NCI-H2171 (cell line): ENCODE results near the gene CELSR1.
"Not testable (repeated sequence)": the region's sequence is repeated elsewhere in the genome, so short reads cannot be mapped to it uniquely, and the experiment has no call there.

Source experiments
- DNase-seq: peaks from one replicate; lab custom pipeline; 2025; lab: John Stamatoyannopoulos, UW

The CELSR1 gene

DNA sequence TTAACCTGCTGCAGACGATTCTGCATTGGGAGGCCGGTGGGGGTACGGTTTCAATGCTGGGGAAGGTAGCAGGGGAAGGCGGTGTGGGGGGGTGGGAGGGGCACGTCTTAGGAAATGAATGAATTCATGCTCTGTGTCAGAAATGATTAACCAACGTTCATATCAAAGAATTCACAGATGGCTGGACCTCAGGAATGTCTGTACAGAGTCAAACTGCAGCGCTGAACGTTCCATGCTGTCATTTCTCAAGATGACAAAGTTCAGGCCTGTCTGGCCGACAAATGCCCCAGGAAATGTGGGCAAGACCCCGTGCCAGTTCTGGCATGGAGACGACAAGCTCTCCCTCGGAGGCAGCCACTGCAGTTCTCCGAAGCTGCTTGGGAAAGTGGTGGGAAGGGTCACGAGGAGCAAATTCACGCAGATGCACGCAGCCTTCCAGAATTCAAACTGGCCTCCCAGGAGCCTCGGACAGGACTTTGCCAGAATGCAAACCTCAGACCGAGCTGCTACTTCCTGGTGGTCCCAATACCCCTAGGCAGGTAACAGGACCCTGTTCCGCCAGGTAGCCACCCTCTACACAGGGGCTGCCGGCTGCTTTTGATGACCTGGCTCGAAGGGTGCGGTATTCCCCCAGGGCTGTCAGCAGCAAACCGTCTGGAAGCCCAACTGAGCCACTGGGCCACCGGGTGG lies 120.4 kb downstream of the CELSR1 start:
- DNase-seq = no peak

GRCh38 chr22:46416520-46416871 lies 120.9 kb downstream of the CELSR1 start:
- DNase-seq = no peak

GRCh38 chr22:46415776-46416519 lies 121.5 kb downstream of the CELSR1 start:
- DNase-seq = no peak

DNA sequence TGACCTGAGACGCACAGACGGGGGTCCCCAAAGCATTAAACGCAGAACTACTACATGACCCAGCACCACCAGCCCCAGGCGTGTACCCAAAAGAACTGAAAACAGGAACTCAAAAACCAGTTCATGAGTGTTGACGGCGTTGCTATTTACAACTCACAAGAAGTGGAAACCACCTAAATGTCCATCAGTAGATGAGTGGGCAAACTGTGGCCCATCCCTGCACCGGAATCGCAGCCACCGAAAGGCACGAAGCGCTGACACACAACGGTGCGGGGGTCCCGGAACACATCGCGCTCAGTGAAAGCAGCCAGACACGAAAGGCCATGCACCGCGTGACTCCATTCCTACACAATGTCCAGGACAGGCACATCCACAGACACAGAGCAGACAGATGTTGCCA lies 122.7 kb downstream of the CELSR1 start:
- DNase-seq = no peak

GRCh38 chr22:46413725-46414379 lies 123.6 kb downstream of the CELSR1 start:
- no peak for DNase-seq

DNA sequence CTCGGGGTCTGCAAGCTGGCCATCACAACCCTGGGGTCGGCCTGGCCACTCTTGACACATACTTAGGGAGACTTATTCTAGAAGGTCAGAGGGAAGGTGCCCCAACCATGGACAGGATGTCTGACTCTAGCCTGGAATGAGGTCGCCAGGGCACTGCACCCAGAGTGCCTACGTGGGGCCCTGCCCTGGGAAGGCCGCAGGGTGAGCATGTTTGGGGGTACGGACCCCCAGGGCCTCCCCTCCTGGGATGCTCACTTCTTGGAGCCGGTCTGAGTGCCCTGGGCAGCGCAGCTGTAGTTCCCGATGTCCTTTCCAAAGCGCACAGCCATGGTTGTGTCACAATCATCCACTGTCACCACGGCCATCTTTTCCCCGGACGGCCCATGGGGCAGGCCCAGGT lies 126.1 kb downstream of the CELSR1 start:
- DNase-seq = no peak

GRCh38 chr22:46410291-46410808 lies 127.1 kb downstream of the CELSR1 start:
- DNase-seq = no peak

DNA sequence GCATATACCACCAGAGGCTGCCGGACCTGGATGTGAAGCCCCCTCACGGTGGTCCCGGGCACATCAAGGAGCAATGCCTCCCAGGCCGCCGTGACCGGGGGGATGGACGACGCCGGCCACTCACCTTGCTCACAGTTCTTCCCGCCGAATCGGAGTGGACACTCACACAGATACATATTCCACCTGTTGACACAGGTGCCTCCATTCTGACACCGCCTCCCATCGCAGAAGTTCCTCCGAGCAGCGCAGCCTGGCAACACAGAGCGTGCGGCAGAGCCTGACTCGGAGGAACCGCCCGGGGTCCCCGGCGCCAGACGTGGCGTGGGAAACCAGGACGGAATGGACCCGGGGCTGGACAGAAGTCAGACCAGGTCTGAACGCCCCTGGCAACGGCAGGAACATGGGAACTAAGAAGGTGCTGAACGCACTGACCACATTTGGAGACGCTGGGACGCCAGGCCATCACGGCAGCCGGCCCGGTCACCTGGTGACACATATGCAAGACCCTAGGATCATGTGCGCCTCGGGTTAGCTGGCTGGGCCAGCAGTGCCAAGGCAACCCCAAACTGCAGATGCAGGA lies 127.7 kb downstream of the CELSR1 start:
- no peak for DNase-seq

DNA sequence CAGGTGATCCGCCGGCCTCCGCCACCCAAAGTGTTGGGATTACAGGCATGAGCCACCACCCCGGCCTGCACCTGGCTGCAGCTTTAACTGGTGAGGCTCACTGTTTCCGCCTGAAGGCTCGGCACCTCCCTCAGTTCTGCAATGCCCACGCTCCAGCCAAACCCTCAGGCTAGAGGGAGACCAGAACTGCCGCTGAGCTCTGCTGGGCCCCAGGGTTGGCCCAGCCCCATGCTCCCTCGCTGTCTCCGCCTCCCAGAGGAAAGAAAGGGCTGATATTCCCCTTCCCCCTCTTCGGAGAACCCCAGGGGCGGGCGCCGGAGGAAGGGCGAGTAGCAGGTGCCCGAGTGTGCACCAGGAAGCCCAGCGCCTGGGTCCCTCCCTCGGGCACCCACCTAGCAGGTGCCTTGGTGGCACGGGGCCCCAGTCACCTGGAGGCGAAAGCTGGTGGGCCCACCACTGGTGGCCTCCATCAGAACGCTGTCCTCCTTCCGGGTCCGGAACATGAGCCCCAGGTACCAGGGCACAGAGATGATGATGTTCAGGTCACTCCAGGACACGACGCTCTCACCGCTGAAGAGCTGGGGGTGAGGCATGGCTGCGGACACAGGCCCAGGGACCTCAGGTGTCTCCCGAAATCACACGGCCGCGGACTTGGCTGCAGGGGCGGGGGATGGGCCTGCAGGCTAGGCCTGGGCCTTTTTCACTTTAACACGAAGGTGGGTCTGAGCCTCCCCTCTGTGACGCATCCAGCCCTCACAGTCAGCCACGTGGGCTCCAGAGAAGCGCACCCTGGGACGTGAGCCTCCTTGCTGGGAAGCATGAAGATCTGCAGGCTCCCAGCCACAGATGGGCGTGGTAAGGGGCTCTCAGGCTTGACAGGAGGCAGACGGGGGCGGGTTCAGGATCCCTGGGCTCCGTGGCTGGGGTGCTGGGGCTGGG lies 128.6 kb downstream of the CELSR1 start:
- no peak for DNase-seq

GRCh38 chr22:46407748-46408147 lies 129.7 kb downstream of the CELSR1 start:
- DNase-seq = no peak

DNA sequence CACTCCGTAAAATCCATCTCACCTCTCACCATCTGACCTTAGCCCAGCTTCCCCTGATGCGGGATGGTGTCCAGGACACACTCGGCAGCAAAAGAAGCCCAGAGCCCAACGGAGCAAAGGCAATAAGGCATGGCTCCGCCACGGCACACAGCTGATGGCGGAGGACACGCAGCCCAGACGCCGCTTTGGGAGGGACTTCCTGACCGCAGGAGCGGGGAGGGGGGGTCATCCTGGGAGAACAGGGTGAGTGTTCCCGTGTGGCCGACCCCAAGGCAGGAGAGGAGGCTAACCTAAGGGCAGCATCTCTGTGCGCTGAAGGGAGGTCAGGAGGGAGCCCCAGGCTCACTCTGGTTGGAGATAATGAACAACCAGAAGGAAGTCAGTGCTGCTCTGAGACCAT lies 130.6 kb downstream of the CELSR1 start:
- DNase-seq = no peak

DNA sequence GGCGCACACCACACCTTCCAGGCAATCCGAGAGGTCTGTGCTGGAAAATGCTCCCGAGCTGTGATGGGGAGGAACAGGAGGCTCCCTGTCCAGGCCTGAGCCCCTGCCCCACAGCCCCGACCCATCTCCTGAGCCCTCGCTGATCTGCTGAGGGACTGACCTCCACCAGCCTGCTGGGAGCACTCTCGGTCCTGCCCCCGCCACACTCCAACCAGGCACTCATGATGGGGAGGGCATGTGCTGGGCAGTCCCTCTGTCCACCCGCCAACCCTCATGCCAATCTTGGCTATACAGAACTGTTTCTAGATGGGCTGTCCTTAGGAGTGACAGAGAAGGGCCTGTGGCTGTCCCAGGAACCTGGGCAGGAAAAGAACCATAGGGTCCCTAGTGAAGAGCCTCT lies 131.1 kb downstream of the CELSR1 start:
- DNase-seq = no peak

DNA sequence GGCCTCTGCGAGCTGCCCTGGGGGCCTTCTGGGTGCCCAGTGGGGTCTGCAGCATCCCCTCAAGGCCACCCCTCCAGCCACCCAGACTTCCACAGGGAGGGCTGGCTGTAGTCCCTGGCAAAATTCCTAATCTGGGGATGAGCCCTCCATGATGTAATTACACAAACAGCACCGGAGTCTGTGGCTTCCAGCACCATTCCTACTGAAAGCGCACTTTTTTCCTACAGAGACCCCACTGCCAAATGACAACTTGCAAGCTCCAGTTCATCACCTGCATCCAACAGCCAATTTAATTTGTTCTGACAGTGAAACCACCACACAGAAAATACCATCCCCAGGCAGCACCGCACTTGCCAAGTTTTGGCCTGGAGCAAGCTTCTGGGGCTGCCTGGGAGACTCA lies 131.5 kb downstream of the CELSR1 start:
- no peak for DNase-seq

GRCh38 chr22:46403880-46404279 lies 133.5 kb downstream of the CELSR1 start:
- DNase-seq = not testable (repeated sequence)

- DNase-seq = no peak
Observed at GRCh38 chr22:46402505-46402904, 134.9 kb downstream of the CELSR1 start.

- no peak for DNase-seq
Observed at GRCh38 chr22:46401370-46401769, 136.1 kb downstream of the CELSR1 start.

DNA sequence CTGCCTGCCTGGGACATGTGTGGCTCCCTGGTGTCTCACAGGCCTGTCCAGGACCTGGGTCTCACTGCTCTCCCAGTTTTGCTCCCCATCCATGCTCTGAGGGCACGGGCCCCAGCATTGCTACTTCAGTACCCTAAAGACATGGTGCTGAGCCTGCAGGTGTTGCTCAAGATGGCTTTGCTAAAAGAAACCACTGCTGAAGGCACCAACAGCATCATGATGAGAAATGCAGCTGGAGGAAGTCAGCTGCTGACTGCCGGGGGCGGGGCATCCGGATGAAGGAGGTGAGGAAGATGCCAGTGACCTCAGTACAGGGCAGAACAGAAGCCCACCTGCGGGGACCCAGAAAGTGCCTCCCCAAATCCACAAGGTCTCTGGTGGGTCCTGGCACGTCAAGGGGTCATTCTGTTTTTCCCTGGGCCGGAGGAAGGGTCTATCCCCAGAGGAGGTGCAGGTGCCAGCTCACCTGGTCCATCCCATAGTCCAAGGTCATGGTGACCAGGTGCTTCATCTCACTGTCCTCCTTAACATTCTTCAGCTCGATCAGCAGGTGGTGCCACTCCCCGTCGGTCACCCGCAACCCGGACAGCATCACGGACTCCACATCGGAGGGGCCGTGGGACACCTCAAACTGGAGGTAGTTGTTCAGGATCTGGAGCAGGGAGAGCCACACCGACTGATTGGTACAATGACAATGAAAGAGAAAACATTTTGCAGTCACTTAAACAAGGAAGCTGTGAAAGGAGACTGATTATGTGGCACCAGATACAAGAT lies 138.0 kb downstream of the CELSR1 start:
- no peak for DNase-seq

DNA sequence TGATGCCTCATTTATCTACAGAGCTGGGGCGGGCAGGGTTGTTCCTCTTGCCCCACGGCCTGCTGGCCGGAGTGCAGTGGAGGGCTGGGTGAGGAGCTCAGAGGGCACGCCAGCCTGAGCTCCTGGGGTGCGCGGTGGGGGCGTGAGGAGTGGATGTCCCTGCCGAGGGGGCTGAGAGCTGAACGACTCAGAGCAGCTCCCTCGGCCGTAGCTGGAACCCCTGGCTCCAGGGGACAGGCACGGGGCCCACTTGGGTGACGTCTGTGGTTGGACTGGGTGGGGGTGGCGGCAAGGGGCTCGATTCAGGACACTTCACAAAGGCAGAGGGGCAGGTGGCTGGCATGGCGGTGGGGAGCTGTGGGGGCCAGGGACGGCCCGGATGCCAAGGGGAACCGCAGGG lies 139.5 kb downstream of the CELSR1 start:
- no peak for DNase-seq

GRCh38 chr22:46397514-46397913 lies 139.9 kb downstream of the CELSR1 start:
- no peak for DNase-seq

- not testable (repeated sequence) for DNase-seq
Observed at GRCh38 chr22:46397049-46397448, 140.4 kb downstream of the CELSR1 start.

- no peak for DNase-seq
Observed at GRCh38 chr22:46395145-46395544, 142.3 kb downstream of the CELSR1 start.
